MCF 10A (cell line): ENCODE data around the gene PSRC1. TPM values are rescaled to one million over a fixed set of nuclear protein-coding genes. Genes with fewer than 3 reads are reported as not detected.

Experiments used
- BruUV-seq: library from RNA; stranded (reverse); fragments of 400-500 nt; replicated peaks from 2 replicates; lab custom pipeline; 2021; lab: Mats Ljungman, UMichigan
- CTCF ChIA-PET: fragments of 300-600 bp; sonication (Branson Sonifier 250); formaldehyde crosslinking; extraction: SDS; loops from one replicate; lab custom pipeline; 2021; ENCODE audit warnings: antibody characterized with exemption, inconsistent platforms; lab: Yijun Ruan, JAX
- POLR2A ChIA-PET: fragments of 300-600, 350-650 bp; sonication (Branson Sonifier 250); formaldehyde crosslinking; extraction: SDS; loops from one replicate; lab custom pipeline; 2020; ENCODE audit warnings: antibody characterized with exemption, inconsistent platforms; lab: Yijun Ruan, JAX
- DNase-seq: peaks from one replicate; pipeline ENCODE4 v3.0.0-alpha.2; 2018; ENCODE audit not compliant: unreplicated experiment
- H3K27ac Mint-ChIP-seq: one replicate; pipeline ENCODE4 v1.8.0; 2022; ENCODE audit warnings: mild to moderate bottlenecking, low read depth, mixed read lengths; ENCODE audit not compliant: unreplicated experiment
- H3K27me3 Mint-ChIP-seq: one replicate; pipeline ENCODE4 v1.8.0; 2022; ENCODE audit warnings: mixed read lengths; ENCODE audit not compliant: insufficient read depth, unreplicated experiment
- H3K36me3 Mint-ChIP-seq: one replicate; pipeline ENCODE4 v1.8.0; 2022; ENCODE audit warnings: mild to moderate bottlenecking, moderate library complexity, mixed read lengths; ENCODE audit not compliant: insufficient read depth, unreplicated experiment
- H3K4me1 Mint-ChIP-seq: one replicate; pipeline ENCODE4 v1.8.0; 2022; ENCODE audit warnings: mixed read lengths; ENCODE audit not compliant: insufficient read depth, unreplicated experiment
- H3K4me3 Mint-ChIP-seq: one replicate; pipeline ENCODE4 v1.8.0; 2022; ENCODE audit warnings: mild to moderate bottlenecking, moderate library complexity, mixed read lengths; ENCODE audit not compliant: unreplicated experiment
- H3K9me3 Mint-ChIP-seq: one replicate; pipeline ENCODE4 v1.8.0; 2022; ENCODE audit warnings: mixed read lengths; ENCODE audit not compliant: unreplicated experiment
- intact Hi-C: fragments of 100-400 bp; cut with micrococcal nuclease; formaldehyde crosslinking; loops from 2 replicates; pipeline ENCODE4 v1.14.1; 2022
- total RNA-seq: library from RNA; stranded (reverse); gene quantifications from 2 replicates; pipeline ENCODE4 v1.2.3, GENCODE V29; 2022
- TF ChIP-seq, protein P1 (sequence below): fragments of 200-600 bp; IDR thresholded peaks from one replicate; pipeline ENCODE4 v1.8.0; 2022; ENCODE audit warnings: antibody characterized with exemption, mild to moderate bottlenecking; ENCODE audit not compliant: unreplicated experiment

Gene PSRC1
- total RNA-seq, 1 experiment from 2014 or later = 19.4 TPM

DNA sequence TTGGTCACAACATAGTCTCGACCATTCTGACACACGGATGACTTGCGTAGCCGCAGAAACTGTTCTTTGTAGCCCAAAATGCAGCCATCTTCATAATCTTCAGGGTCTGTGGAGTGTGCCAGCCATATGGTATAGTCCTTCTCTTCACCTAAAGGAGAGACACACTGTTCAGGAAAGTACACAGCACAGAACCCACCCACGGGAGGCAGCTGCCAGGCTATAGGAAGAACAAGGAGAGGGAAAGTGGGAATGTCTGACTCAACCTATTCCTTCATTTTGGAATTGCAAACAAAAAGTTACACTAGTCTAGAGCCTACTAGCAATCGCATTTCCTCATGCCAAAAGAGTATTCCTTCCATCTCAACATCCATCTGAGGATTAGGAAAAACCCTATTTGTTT lies 40.0 kb upstream of the PSRC1 start:
- ChIA-PET CTCF (interaction anchor here (0.9 to 1.0 kb wide), 2 partner anchors 16 to 73 kb away, joined by 3 read pairs; no protein-coding TSS in a partner anchor), POLR2A (no interaction called here)
- no peaks in the 10 kb centered on the region for H3K4me1 Mint-ChIP-seq
- intact Hi-C loops = no loop called here
- H3K9me3 Mint-ChIP-seq = no peaks in the 10 kb centered on the region
- no TSS peak for BruUV-seq
- no peak for DNase-seq
- no peak overlapping the region for H3K27ac Mint-ChIP-seq
- TF ChIP-seq, protein P1, sequence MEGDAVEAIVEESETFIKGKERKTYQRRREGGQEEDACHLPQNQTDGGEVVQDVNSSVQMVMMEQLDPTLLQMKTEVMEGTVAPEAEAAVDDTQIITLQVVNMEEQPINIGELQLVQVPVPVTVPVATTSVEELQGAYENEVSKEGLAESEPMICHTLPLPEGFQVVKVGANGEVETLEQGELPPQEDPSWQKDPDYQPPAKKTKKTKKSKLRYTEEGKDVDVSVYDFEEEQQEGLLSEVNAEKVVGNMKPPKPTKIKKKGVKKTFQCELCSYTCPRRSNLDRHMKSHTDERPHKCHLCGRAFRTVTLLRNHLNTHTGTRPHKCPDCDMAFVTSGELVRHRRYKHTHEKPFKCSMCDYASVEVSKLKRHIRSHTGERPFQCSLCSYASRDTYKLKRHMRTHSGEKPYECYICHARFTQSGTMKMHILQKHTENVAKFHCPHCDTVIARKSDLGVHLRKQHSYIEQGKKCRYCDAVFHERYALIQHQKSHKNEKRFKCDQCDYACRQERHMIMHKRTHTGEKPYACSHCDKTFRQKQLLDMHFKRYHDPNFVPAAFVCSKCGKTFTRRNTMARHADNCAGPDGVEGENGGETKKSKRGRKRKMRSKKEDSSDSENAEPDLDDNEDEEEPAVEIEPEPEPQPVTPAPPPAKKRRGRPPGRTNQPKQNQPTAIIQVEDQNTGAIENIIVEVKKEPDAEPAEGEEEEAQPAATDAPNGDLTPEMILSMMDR = no peak
- H3K4me3 Mint-ChIP-seq = no peak overlapping the region
- H3K27me3 Mint-ChIP-seq = no peaks in the 10 kb centered on the region
- H3K36me3 Mint-ChIP-seq = peaks cover 31% of the 10 kb centered on the region

DNA sequence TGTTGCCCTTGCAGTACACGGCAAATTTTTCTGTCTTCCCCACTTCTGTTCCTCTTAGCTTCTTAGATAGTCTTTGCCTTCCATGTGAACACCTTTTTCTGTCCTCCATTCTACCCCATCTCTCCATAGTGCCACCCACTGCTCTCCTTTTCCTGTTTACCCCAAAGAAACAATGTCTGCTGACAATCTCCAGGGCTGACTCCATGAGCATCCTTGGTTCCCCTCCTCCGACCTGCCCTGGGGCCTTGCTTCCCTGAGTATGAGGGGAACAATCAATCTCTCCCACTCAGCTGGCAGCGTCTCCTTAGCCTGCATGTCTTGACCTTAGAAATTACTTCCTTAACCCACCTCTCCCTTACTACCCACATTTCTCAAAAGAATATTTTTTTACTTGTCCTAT lies 36.2 kb upstream of the PSRC1 start:
- H3K9me3 Mint-ChIP-seq = no peaks in the 10 kb centered on the region
- TF ChIP-seq, protein P1 = no peak
- no peaks in the 10 kb centered on the region for H3K4me1 Mint-ChIP-seq
- H3K27me3 Mint-ChIP-seq = no peaks in the 10 kb centered on the region
- no peak overlapping the region for H3K4me3 Mint-ChIP-seq
- intact Hi-C loops = no loop called here
- BruUV-seq = no TSS peak
- ChIA-PET POLR2A (no interaction called here), CTCF (interaction anchor here (0.9 to 1.2 kb wide), 2 partner anchors 52 to 229 kb away, joined by 3 to 5 read pairs; partner anchors contain the start of gene GNAI3)
- DNase-seq = no peak
- peaks cover 13% of the 10 kb centered on the region for H3K36me3 Mint-ChIP-seq
- no peak overlapping the region for H3K27ac Mint-ChIP-seq

- intact Hi-C loops = no loop called here
- H3K9me3 Mint-ChIP-seq = no peaks in the 10 kb centered on the region
- no peak for DNase-seq
- H3K27me3 Mint-ChIP-seq = no peaks in the 10 kb centered on the region
- POLR2A ChIA-PET = interaction anchor here (0.7 kb wide), 1 partner anchor 349 kb away, joined by 3 read pairs; no protein-coding TSS in a partner anchor
- no peak overlapping the region for H3K4me3 Mint-ChIP-seq
- TF ChIP-seq, protein P1 = no peak
- no TSS peak for BruUV-seq
- peaks cover 11% of the 10 kb centered on the region for H3K36me3 Mint-ChIP-seq
- H3K4me1 Mint-ChIP-seq = peaks cover 10% of the 10 kb centered on the region
- CTCF ChIA-PET = interaction anchor here (0.6 to 0.8 kb wide), 3 partner anchors 17 to 34 kb away, joined by 3 read pairs; partner anchors contain the start of gene PSRC1
- H3K27ac Mint-ChIP-seq = no peak overlapping the region
These were observed 33.6 kb upstream of the PSRC1 start for GRCh38 chr1:109316506-109316905.

DNA sequence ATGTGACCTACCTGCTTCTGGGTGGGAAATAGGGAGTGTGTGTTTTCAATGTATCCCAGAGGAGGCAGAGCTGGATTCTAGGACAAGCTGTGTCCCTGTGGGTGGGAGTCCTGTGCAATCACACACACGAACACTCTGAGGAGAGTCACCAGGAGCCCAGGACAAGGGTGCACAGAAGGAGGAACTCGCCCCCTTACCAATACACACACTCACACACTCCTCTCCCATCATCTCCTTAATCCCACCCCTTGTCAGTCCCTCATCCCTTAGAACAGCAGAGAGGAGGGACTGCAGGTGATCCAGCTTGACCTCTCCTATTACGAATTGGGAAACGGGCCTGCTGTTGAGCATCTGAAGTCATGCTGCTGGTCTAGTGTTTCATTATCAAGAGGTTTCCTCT lies 32.3 kb upstream of the PSRC1 start:
- DNase-seq = no peak
- H3K27ac Mint-ChIP-seq = peak overlapping the region; percentile 32
- no peaks in the 10 kb centered on the region for H3K27me3 Mint-ChIP-seq
- BruUV-seq = no TSS peak
- CTCF ChIA-PET = interaction anchor here (0.5 to 0.7 kb wide), 2 partner anchors 10 to 46 kb away, joined by 3 to 4 read pairs; no protein-coding TSS in a partner anchor
- TF ChIP-seq, protein P1 = no peak
- H3K9me3 Mint-ChIP-seq = no peaks in the 10 kb centered on the region
- intact Hi-C loops = no loop called here
- POLR2A ChIA-PET = interaction anchor here (0.6 kb wide), 1 partner anchor 10 kb away, joined by 4 read pairs; no protein-coding TSS in a partner anchor
- H3K4me3 Mint-ChIP-seq = no peak overlapping the region
- H3K36me3 Mint-ChIP-seq = peaks cover 11% of the 10 kb centered on the region
- H3K4me1 Mint-ChIP-seq = peaks cover 10% of the 10 kb centered on the region
